Vagina (tissue), 2 donors: ENCODE data around the gene PKD1. TPM values are rescaled to one million over a fixed set of nuclear protein-coding genes. Genes with fewer than 3 reads are reported as not detected.
"Not testable (repeated sequence)": the region's sequence is repeated elsewhere in the genome, so short reads cannot be mapped to it uniquely, and the experiment has no call there.

Experiments used
- DNase-seq, 2 donors: peaks; one replicate each; pipeline ENCODE4 v3.0.0-alpha.2; 2017; ENCODE audit errors: extremely low spot score in 2 of 2
- H3K27ac ChIP-seq: fragments of 200-600 bp; sonication (generic); one replicate; pipeline ENCODE4 v1.5.1; 2019
- H3K27me3 ChIP-seq: fragments of 200-600 bp; sonication (generic); one replicate; pipeline ENCODE4 v1.5.1; 2019
- H3K36me3 ChIP-seq, 2 donors: fragments of 200-600 bp; sonication (generic); one replicate each; pipeline ENCODE4 v1.5.1; 2017 to 2019
- H3K4me1 ChIP-seq: fragments of 200-600 bp; sonication (generic); one replicate; pipeline ENCODE4 v1.5.1; 2019
- H3K4me3 ChIP-seq, 2 donors: fragments of 200-600 bp; sonication (generic); 1 replicate in 1 of 2; 2 replicates in 1 of 2; pipeline ENCODE4 v1.5.1; 2016 to 2019
- H3K9me3 ChIP-seq: fragments of 200-600 bp; sonication (generic); one replicate; pipeline ENCODE4 v1.5.1; 2019
- POLR2AphosphoS5 ChIP-seq, 2 donors: sonication (generic); formaldehyde crosslinking; IDR thresholded peaks; one replicate each; pipeline ENCODE4 v1.9.0; 2017; ENCODE audit warnings: antibody characterized with exemption in 2 of 2, mild to moderate bottlenecking in 2 of 2, low read depth in 1 of 2; ENCODE audit not compliant: insufficient read depth in 1 of 2
- intact Hi-C: fragments of 100-400 bp; cut with DNase I; formaldehyde crosslinking; loops from one replicate; pipeline ENCODE4 v1.15.1; 2023
- total RNA-seq: library from RNA; depleted of rRNA; stranded (reverse); fragments of >200 nt; gene quantifications from one replicate; pipeline ENCODE4 v1.2.3, GENCODE V29; 2016

Gene PKD1
- total RNA-seq, 1 donor from 2014 or later = 153 TPM

DNA sequence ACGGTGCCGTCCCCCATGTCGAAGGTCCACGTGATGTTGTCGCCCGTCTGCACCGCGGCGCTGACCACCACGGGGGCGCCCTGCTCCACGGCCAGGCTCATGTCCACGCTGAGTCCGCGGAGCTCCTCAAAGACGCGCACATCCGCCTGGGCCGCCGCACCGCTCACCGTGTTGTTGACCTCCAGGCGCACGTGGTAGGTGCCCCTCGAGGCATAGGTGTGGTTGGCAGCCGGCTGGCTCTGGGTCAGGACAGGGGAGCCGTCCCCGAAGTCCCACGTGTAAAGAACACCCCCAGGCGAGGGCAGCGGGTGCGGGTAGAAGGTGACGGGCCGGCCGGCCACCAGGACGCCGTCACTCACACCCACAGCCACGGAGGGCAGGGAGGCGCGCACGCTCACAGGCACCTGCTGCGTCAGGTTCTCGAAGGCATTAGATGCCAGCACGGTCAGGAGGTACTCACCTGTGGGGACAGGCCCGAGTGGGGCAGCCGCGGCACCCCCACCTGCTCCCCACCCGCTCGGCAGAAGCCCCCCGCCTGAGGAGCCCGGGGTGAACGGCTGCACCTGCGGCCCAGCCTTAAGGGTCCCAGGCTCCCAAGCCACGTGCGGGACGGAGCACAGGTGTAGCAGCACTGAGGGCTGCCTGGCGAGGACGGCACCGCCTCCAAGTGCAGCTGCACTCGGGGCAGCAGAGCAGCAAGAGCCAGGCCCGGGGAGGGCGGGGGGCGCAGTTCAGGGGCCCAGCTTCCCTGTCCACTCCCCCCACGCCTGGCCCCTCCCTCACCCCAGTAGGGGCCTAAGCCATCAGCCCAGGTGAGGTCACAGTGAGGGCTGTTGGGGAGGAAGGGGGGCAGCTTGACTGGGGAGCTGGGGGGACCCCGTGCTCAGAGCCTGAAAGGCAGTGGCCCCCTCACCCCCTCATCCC lies 24.0 kb downstream of the PKD1 start:
- H3K9me3 ChIP-seq, DNase-seq, H3K4me1 ChIP-seq, H3K27me3 ChIP-seq, H3K27ac ChIP-seq, intact Hi-C loops, H3K4me3 ChIP-seq: not testable (repeated sequence)
- H3K36me3 ChIP-seq = peaks cover 0 to 42% of the 10 kb centered on the region in 2 donors

DNA sequence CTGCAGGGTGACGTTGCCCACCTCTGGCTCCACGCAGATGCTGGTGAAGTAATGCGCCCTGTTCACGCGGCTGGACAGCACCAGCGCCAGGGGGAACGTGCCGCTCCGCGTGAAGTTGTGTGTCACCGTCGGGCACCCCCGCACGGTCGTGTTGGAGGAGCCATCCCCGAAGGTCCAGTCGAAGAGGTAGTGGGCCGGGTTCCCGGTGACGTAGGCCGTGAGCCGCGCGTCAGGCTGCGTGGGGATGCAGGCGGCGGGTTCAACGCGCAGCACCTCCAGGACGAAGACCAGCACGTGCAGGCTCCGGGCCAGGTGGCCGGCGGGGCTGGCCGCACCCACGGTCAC lies 24.7 kb downstream of the PKD1 start:
- H3K36me3 ChIP-seq = peaks cover 0 to 48% of the 10 kb centered on the region in 2 donors
- H3K27me3 ChIP-seq, intact Hi-C loops, H3K9me3 ChIP-seq, DNase-seq, H3K27ac ChIP-seq, H3K4me3 ChIP-seq, H3K4me1 ChIP-seq: not testable (repeated sequence)
- TF ChIP-seq POLR2AphosphoS5 (IDR thresholded peaks at IDR 0.05; ENCODE audit: insufficient read depth in 1 of 2, low read depth in 1 of 2) = peak in 1 of 2 donors; percentile 11

DNA sequence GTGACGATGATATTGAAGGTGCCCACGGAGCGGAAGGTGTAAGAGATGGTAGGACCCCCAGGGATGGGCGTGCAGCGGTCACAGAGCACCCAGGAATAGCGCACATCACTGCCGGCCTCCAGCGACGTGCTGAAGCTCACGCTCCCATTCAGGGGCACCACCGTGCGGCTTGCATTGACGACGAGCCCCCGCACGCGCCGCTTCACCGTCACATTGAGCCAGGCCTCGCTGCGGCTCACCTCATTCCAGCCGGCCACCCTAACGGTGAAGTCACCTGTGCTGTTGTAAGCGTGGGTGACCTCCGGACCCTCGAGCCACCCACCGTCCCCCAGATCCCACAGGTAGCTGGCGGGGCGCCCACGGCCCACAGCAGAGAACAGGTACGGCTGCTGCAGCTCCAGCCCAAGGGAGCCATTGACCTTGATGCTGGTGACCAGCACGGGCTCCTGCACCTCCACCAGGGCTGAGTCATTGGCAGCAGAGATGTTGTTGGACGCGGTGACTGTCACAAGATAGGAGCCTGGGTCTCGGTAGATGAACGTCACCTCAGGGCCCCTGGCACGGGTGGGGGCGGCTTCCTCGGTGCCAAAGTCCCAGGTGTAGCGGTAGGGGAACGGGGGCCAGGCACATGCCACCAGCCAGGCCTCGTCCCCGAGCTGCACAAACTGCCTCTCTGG lies 25.2 kb downstream of the PKD1 start:
- H3K9me3 ChIP-seq, H3K4me1 ChIP-seq, H3K27ac ChIP-seq, DNase-seq, intact Hi-C loops, H3K4me3 ChIP-seq, H3K27me3 ChIP-seq: not testable (repeated sequence)
- peaks cover 0 to 53% of the 10 kb centered on the region in 2 donors for H3K36me3 ChIP-seq

DNA sequence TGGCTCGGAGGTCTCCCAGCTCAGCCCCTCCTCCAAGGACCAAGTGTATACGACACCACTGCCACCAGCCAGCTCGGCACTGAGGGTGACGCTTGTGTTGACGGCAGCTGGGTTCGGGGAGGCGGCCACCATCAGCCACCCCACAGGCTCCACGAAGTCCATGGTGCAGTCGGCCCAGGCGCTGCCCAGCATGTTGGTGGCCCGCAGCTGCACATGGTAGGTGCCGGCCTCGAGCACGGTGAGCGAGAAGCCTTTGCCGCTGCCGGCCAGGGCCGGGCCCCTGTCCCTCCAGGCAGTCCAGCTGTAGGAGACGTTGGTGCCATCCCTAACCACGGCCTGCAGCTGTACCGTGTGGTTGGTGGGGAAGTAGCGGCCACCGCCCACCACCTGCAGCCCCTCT lies 25.8 kb downstream of the PKD1 start:
- peaks cover 0 to 58% of the 10 kb centered on the region in 2 donors for H3K36me3 ChIP-seq
- H3K4me3 ChIP-seq, H3K27me3 ChIP-seq, H3K9me3 ChIP-seq, DNase-seq, H3K27ac ChIP-seq, intact Hi-C loops, H3K4me1 ChIP-seq: not testable (repeated sequence)

DNA sequence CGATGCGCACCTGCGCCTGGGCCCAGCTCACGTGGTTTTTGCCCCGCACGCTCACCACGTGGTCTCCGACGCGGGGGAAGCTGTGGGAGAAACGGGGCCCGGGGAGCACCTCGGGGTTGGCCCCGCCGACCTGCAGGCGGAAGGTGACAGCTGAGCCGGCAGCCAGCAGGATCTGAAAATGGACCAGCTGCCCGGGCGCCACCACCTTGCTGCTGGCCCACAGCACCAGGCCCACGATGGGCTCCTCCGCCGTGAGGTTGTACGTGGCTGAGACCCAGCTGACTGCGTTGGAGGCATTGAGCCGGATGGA lies 26.5 kb downstream of the PKD1 start:
- intact Hi-C loops, H3K4me1 ChIP-seq, H3K27ac ChIP-seq, H3K9me3 ChIP-seq, H3K27me3 ChIP-seq, DNase-seq, H3K4me3 ChIP-seq: not testable (repeated sequence)
- H3K36me3 ChIP-seq = peaks cover 0 to 55% of the 10 kb centered on the region in 2 donors
- peak in 1 of 2 donors; percentile 5 for TF ChIP-seq POLR2AphosphoS5 (IDR thresholded peaks at IDR 0.05; ENCODE audit: insufficient read depth in 1 of 2, low read depth in 1 of 2)

DNA sequence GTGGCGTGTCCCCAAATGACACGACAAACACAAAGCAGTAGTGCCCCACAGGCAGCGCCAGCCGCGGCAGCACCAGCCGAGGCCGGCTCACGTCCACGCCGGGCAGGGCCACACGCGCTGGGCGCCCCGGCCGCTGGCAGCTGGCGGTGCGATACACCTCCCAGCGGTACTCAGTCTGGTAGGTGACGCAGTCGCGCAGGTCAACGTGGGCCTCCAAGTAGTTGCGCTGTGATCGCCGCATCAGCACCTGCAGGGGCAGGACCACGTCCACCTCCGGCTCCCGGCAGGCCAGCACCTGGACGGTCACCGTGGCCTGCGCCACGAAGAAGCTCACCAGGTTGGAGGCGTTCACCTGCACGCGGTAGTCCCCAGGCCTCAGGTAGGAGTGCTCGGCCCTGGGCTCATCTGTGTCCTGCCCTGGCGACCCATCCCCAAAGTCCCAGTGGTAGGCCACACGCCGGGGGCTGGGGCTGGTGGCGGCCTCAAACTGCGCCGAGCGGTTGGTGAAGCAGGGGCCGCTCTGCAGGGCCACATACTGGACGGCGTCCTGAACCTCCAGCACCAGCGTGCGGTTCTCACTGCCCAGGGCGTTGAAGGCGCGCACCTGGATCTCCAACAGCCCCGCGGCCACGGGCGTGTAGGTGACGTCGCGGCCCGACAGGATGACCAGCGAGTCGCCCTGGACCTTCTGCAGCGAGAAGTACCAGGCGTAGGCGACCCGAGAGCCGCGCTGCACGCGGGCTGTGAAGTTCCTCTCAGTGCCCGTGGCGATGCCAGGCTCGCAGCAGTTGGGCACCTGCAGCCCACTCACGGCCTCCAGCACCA lies 27.0 kb downstream of the PKD1 start:
- H3K27me3 ChIP-seq, H3K9me3 ChIP-seq, H3K4me3 ChIP-seq, H3K4me1 ChIP-seq, H3K27ac ChIP-seq, DNase-seq, intact Hi-C loops: not testable (repeated sequence)
- H3K36me3 ChIP-seq = peaks cover 0 to 51% of the 10 kb centered on the region in 2 donors
- TF ChIP-seq POLR2AphosphoS5 (IDR thresholded peaks at IDR 0.05; ENCODE audit: insufficient read depth in 1 of 2, low read depth in 1 of 2) = peak in 1 of 2 donors; percentile 14

DNA sequence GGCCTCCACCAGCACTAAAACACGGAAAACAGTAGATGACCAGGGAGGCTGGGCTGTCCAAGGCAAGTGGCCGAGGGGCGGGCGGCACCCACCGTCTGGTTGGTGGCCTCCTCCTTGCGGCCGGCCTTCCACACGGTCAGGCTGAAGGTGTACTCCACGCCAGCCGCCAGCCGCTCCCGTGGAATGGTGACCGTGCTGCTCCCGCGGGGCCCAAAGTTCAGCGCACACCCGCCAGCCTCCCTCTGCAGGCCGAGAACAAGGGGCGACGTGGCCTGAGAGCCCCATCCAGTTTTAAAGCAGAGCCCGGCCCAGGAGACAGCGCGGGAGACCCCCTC lies 27.9 kb downstream of the PKD1 start:
- H3K4me3 ChIP-seq, H3K4me1 ChIP-seq, intact Hi-C loops, H3K27ac ChIP-seq, DNase-seq, H3K9me3 ChIP-seq, H3K27me3 ChIP-seq: not testable (repeated sequence)
- peaks cover 0 to 55% of the 10 kb centered on the region in 2 donors for H3K36me3 ChIP-seq

DNA sequence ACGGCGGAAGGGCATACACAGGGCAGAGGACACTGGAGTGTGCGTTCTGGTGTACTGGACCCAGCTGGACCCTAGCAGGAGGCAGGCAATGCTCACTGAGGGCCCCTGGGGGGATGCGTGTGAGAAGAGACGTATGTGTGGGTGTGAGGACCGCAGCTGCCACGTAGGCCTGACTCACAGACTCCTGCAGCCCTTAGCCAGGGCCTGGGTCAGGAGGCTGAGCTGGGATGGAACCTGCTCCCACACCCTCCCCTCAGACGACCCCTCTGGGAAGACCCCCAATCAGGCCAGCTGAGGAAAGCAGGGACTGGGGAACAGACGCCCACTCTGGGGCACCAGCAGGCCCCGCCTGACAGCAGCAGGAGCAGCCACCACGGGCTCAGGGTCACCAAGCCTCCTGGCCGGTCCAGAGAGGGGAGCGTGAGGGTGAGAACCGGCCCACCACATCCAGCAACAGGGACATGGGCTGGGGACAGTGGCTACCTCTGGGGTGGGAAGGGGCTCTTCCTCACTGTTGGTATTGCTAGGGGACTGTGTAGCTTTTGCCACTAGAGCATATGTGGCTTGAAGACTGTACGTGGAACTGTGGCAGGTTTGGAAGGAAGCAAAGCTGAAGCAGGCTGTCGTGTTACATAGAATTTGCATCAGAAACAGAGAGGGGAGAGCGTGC lies 28.4 kb downstream of the PKD1 start:
- H3K36me3 ChIP-seq = peaks cover 0 to 60% of the 10 kb centered on the region in 2 donors
- intact Hi-C loops, H3K9me3 ChIP-seq, H3K27ac ChIP-seq, H3K4me3 ChIP-seq, H3K4me1 ChIP-seq, DNase-seq, H3K27me3 ChIP-seq: not testable (repeated sequence)

DNA sequence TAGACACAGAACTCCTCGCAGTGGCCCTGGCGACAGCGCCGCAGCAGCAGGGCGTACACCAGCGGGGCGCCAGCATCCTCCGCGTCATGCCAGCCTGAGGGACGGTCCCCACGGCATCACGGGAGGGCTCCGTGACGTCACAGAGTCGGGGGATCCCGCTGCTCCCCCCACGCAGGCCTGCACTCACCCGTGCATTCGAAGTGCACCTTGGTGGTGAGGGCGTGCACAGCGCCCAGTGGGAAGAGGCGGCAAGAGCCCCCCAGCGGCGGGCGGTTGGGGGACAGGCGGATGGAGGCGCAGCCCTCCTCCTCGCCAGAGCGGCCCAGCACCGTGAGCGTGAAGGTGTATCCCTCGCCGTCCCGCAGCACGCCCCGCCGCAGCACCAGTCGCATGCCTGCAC lies 29.5 kb downstream of the PKD1 start:
- H3K36me3 ChIP-seq = peaks cover 0 to 65% of the 10 kb centered on the region in 2 donors
- H3K27me3 ChIP-seq, H3K4me3 ChIP-seq, H3K4me1 ChIP-seq, H3K27ac ChIP-seq, intact Hi-C loops, DNase-seq, H3K9me3 ChIP-seq: not testable (repeated sequence)

DNA sequence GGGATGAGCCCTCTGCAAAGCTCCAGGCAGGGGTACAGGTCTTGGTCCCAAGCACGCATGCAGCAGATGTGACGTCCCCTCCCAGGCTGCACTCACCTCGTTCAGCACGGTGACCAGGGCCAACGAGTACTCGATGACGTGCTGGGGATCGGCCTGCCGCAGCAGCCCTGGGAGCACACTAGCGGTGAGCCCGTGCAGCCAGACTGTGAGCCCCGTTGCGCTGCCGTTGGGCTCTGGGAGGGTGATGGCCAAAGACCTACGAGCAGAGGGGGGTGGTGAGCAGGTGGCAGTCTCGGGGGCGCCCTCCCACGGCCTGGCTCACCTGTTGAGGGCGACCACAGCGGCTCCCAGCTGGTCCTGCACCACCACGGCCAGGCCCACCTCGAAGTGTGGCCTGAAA lies 29.9 kb downstream of the PKD1 start:
- peaks cover 0 to 61% of the 10 kb centered on the region in 2 donors for H3K36me3 ChIP-seq
- H3K27me3 ChIP-seq, H3K27ac ChIP-seq, DNase-seq, H3K4me1 ChIP-seq, H3K9me3 ChIP-seq, H3K4me3 ChIP-seq, intact Hi-C loops: not testable (repeated sequence)

DNA sequence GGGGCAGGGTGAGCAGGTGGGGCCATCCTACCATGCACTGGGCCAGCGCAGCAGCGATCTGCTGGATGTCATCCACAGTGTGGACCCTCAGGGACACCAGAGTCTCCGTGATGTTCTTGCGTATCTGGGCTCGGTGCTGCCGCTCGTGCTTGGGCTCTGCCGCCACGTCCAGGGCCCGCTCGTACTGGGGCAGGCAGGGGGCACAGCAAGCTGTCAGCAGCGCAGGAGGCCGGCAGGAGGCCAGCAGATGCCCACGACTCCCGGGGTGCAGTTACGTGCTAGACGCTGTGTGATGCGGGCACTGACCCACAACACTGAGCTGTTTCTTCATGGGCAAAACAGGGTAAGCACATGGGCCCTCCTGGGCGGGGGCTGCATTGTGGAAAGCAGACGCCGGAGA lies 30.4 kb downstream of the PKD1 start:
- not testable (repeated sequence) for H3K27ac ChIP-seq
- H3K36me3 ChIP-seq = peaks cover 0 to 58% of the 10 kb centered on the region in 2 donors

DNA sequence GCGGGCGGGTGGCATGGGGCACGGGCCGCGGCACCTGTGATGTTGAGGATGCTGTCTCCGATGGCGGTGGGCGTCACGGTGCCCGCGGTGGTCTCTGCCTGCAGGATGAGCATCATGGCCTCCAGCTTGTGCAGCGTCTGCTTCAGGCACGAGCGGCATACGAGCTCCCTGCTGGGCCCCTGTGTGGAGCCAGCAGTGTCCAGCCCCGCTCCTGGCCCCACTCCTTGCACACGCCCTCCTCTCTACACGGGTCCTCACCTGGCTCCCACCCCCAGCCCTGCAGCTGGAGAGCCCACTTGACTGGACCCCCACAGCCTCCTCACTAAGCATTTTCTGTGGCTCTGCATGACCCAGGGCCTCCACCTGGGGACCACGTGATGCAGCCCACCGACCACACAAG lies 31.2 kb downstream of the PKD1 start:
- intact Hi-C loops, DNase-seq, H3K27ac ChIP-seq, H3K27me3 ChIP-seq, H3K9me3 ChIP-seq, H3K4me1 ChIP-seq, H3K4me3 ChIP-seq: not testable (repeated sequence)
- H3K36me3 ChIP-seq = peaks cover 0 to 63% of the 10 kb centered on the region in 2 donors

More for the DNA sequence above, 30.4 kb downstream of the PKD1 start:
- H3K4me1 ChIP-seq, intact Hi-C loops, H3K9me3 ChIP-seq, DNase-seq, H3K4me3 ChIP-seq, H3K27me3 ChIP-seq: not testable (repeated sequence)
